ENCODE measurements around the gene FAM209A.

Gene FAM209A

DNA sequence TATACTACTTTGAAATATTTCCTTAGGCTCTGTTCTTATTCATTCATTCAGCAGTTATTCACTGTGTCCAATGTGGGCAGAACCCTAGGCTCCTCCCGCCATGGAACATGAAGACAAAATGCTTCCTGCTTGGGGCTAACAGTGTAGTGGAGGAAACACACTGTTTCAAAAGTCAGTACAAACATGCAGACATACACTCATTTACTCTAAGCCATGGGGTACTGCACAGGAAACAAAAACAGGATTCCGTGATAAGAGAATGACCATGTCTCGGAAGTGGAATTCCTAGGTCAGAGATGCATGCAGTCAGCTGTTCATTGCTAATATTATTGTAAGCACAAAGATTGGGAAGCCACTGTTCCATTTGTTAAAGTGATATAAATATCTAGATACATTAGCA, 18.4 kb upstream of the FAM209A start:
- no peak overlapping the region for H3K27ac ChIP-seq
- ChIA-PET CTCF (interaction anchor here (0.6 to 1.6 kb wide), 2 partner anchors 10 to 45 kb away, joined by 3 to 4 read pairs; no protein-coding TSS in a partner anchor), POLR2A (ENCODE audit: low non-redundant PET) (no interaction called here)
- no peak for DNase-seq (ENCODE audit: low spot score)
- TF ChIP-seq, protein P1, sequence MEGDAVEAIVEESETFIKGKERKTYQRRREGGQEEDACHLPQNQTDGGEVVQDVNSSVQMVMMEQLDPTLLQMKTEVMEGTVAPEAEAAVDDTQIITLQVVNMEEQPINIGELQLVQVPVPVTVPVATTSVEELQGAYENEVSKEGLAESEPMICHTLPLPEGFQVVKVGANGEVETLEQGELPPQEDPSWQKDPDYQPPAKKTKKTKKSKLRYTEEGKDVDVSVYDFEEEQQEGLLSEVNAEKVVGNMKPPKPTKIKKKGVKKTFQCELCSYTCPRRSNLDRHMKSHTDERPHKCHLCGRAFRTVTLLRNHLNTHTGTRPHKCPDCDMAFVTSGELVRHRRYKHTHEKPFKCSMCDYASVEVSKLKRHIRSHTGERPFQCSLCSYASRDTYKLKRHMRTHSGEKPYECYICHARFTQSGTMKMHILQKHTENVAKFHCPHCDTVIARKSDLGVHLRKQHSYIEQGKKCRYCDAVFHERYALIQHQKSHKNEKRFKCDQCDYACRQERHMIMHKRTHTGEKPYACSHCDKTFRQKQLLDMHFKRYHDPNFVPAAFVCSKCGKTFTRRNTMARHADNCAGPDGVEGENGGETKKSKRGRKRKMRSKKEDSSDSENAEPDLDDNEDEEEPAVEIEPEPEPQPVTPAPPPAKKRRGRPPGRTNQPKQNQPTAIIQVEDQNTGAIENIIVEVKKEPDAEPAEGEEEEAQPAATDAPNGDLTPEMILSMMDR (conservative IDR thresholded peaks at IDR 0.05; ENCODE audit: low read depth): no peak

DNA sequence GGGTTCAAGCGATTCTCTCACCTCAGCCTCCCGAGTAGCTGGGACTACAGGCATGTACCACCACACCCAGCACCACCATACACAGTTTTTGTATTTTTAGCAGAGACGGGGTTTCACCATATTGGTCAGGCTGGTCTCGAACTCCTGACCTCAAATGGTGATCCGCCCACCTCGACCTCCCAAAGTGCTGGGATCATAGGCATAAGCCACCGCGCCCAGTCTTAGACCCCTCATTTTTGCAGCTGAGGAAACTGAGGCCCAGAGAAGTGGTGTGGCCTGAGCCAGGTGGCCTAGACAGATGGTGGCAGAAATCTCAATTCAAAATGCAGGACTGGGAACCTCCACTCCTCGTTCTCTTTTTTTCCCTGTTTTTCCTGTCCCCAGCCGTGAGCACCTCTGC, 12.6 kb upstream of the FAM209A start:
- POLR2A ChIA-PET (ENCODE audit: low non-redundant PET): no interaction called here
- TF ChIP-seq, protein P1 (conservative IDR thresholded peaks at IDR 0.05; ENCODE audit: low read depth): no peak
- CTCF ChIA-PET: no interaction called here
- H3K27ac ChIP-seq: no peak overlapping the region
- DNase-seq (ENCODE audit: low spot score): no peak

DNA sequence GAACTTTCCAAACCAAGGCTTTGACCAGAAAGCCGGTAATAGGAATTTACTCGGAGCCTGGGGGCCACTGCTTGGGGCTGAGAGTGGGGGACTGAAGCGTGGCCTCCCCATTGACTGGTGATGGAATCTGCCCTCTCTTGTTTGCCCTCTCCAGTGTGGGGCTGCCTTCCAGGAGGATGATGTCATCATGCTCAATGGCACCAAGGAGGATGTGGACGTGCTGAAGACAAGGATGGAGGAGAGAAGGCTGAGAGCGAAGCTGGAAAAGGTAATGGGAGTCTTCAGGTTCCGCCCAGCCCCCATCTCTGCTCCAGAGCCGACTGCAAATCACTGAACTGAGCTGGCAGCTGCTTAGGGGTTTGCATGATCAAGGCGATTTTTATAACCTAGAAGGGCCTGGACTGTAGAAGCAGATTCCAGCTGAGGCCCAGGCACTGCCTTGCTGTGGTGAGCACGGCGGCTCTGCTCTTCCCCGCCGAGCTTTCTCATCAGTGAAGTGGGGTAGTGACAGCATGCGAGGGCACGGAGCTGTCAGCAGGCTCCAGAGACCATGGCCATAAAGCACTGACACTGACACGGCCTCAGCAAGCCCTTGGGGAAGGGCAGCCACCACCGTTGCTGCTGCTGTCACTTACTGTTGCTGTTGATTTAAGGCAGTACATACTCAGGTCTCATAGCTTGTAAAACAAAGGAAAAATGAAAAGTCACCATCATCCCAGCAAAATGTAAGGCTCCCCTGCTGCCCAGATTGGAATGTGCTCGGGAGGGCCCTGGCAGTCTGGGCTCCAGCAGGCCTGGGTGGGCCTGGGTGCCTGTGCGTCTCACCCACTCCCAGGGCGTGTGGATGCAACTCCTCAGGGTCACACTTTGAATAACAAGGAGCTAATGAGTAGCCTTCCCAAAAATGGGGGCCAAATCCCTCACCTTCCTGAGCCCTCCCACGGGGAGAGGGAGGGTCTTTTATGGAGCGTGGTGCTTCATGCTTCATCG, 11.1 kb upstream of the FAM209A start:
- no peak for DNase-seq (ENCODE audit: low spot score)
- ChIA-PET CTCF (interaction anchor here (0.6 to 0.7 kb wide), 3 partner anchors 29 to 510 kb away, joined by 3 to 5 read pairs (median 4); no protein-coding TSS in a partner anchor), POLR2A (ENCODE audit: low non-redundant PET) (no interaction called here)
- TF ChIP-seq, protein P1 (conservative IDR thresholded peaks at IDR 0.05; ENCODE audit: low read depth): no peak
- H3K27ac ChIP-seq: no peak overlapping the region

DNA sequence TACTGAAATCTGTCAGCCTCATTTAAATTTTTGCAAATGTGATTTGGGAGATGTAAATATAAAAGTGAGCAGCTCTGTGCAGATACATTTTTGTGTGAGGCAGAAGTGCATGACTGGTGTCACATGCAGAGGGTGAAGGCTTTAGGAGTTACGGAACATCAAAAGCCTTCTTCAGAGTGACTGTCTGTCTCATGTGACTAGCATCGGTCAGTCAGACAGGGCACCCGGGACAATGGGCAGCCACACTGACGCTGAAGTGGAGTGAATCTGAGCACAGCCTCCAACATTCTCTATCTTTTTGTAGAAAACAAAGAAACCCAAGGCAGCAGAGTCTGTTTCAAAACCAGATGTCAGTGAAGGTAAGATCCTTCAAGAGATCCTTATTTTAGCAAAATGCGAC, 7.9 kb upstream of the FAM209A start:
- ChIA-PET CTCF (interaction anchor here (0.7 to 0.9 kb wide), 3 partner anchors 11 to 999 kb away, joined by 3 to 4 read pairs (median 4); no protein-coding TSS in a partner anchor), POLR2A (ENCODE audit: low non-redundant PET) (no interaction called here)
- no peak overlapping the region for H3K27ac ChIP-seq
- TF ChIP-seq, protein P1 (conservative IDR thresholded peaks at IDR 0.05; ENCODE audit: low read depth): no peak
- no peak for DNase-seq (ENCODE audit: low spot score)

DNA sequence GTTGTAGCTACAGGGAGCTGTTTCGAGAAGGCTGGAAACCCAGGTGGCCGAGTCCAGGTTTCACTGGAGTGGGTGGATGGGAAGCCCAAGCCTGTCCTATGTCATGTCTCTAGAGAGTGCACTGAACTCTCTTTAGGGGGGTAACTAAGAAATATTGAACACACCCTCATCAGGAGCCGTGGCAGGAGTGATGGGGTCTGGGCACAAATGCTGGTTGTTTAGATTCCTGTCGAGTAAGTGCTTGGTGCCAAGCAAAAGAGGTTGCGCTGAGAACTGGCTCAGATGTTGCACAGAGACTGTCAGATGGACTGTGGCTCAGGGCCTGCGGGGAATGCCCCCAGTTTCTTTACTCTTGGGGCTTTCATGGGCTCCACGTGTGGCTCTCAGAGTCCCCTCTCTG, 7.3 kb upstream of the FAM209A start:
- POLR2A ChIA-PET (ENCODE audit: low non-redundant PET): no interaction called here
- no peak overlapping the region for H3K27ac ChIP-seq
- no peak for DNase-seq (ENCODE audit: low spot score)
- TF ChIP-seq, protein P1 (conservative IDR thresholded peaks at IDR 0.05; ENCODE audit: low read depth): no peak
- CTCF ChIA-PET: no interaction called here

DNA sequence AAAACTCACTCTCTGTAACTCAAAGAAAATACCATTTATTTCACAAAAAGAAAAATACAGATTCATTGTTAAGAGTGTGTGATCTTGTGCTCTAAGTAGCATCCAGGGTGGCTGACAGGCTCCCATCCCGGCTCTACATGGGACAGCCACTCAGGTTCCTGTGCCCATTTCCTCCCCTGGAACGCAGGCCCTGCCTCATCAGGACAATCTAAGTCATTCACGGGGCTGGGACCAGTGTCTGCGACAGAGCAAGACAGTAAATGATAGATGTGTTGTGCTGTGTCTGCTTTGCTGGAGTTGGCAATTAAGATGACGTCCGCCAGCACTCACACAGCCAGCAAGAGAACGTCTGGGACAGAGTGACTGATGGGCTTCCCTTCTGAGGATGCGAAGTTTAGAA, 6.9 kb upstream of the FAM209A start:
- CTCF ChIA-PET: no interaction called here
- H3K27ac ChIP-seq: no peak overlapping the region
- DNase-seq (ENCODE audit: low spot score): no peak
- TF ChIP-seq, protein P1 (conservative IDR thresholded peaks at IDR 0.05; ENCODE audit: low read depth): no peak
- POLR2A ChIA-PET (ENCODE audit: low non-redundant PET): no interaction called here

Measured in RWPE1 (cell line).